ENCODE measurements around the gene RBM33.
A peak's percentile ranks its signal among the peaks of the same experiment; 100 is the strongest.
"Not testable (repeated sequence)": the region's sequence is repeated elsewhere in the genome, so short reads cannot be mapped to it uniquely, and the experiment has no call there.

The RBM33 gene

DNA sequence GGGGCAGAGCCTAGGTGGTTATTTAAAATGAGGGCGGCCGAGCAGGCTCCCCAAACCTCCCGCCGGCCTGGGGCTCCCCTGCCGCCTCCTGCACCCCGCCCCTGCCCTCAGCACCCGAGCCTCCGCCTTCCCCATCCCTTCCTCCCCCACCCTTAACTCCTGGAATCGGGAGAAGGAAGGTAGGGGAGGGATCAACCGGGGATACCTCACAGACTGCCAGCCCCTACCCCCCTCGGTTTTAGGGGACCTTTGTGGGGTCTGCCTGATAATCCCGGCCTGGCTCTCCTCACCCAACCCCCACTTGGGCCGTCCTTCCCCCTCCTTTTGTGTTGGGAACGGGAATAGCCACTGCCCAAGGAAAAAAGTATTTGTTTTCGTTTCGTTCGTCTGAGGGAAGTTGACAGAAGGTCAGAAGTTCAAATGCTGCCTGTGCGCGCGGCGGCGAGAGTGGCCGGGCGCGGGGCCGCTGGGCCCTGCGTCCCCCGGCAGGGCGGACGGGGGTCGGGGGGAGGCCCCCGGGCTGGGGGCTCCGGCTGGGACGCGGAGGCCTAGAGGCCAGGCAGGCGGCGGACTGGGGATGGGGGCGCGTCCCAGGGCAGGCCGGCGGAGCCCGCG lies 165.0 kb downstream of the RBM33 start:
- DNase-seq (ENCODE audit: low spot score): no peak

DNA sequence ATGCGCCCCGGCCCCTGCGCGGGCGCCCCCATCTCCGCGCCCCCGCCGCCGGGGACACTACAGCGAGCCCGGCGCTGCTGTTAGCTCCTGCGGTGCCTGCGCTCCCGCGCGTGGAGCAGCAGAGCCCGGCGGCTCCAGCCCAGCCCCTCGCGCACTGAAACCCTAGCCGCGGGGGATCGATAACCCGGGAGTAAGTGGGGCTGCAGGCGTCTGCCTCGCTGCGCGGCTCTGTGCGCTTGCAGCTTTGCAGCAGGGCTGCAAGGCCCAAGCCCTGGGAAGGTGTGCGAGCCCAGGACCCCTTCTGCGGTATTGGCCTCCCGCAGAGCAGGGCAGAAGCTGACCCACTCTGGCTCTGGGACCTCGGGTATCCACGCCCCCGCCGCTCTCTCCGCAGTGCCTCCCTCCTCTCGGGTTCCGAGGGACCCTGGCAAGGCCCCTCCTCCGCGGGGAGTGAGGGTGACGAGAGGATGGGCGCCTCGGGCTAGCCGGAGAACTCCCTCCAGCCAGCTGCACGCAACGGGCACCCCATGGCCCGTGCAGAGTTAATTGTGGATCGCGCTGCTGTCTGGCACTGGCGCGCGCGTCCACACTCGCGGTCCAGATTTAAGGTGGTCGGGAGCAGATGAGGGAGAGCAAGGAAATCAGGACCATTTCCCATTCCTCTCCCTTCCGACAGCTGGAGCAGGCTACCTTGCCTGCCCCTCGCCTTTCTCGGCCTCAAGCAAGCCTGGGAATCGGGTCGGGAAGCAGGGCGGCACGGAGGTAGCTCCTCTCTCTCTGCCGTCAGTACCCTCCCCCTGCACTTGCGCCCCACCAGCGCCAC lies 165.7 kb downstream of the RBM33 start:
- no peak for DNase-seq (ENCODE audit: low spot score)

DNA sequence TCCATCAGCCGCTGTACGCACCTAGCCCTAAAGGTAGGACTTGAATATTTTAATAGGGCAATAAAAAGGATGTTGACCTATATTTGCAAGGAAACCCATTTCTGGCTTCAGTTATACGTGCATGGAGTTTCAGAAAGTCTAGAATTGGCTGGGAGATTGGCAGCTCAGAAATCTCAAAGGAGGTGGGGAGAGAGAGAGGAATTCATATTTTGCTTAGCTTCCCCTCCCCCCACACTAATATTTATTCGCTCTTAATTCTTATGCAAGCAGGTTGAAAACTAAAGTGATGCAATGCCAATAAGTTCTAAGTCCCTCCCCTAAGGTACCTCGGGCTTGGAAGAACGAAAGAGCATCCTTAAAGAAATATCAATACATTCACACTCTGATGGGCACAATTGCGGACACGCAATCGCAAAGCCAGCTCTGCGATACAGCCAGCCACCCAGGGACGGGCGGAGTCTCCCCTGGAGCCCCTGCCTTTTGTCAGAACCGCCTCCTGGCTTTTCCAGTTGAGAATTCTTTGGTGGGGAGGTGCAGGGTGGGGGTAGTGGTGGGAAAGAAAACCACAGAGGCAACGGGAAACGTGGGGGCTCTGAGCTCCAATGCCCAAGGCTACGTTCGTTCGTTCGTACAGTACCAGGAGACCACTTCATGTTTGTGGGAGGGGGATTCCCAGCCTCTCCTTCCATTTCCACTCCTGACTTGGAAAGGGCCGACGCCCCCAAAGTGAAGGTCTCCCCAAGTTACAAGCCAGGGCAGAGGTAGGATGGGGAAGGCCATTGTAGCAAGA lies 166.5 kb downstream of the RBM33 start:
- DNase-seq (ENCODE audit: low spot score): no peak

DNA sequence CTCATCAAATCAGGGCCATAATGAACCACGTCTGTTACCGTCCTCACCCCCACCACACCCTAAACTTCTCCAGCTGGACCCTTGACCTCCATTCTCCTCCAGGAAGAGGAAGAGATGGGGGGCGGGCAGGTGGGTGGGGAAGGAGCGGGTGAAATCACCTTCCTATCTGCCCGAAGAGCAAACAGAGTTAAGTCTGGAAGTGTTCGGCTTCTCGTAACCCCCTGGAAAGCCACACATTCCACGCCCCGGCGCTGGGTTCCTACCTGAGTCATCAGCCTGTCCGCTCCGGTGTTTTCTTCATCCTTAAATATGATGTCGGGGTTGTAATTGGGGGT lies 167.1 kb downstream of the RBM33 start:
- DNase-seq (ENCODE audit: low spot score): no peak

DNA sequence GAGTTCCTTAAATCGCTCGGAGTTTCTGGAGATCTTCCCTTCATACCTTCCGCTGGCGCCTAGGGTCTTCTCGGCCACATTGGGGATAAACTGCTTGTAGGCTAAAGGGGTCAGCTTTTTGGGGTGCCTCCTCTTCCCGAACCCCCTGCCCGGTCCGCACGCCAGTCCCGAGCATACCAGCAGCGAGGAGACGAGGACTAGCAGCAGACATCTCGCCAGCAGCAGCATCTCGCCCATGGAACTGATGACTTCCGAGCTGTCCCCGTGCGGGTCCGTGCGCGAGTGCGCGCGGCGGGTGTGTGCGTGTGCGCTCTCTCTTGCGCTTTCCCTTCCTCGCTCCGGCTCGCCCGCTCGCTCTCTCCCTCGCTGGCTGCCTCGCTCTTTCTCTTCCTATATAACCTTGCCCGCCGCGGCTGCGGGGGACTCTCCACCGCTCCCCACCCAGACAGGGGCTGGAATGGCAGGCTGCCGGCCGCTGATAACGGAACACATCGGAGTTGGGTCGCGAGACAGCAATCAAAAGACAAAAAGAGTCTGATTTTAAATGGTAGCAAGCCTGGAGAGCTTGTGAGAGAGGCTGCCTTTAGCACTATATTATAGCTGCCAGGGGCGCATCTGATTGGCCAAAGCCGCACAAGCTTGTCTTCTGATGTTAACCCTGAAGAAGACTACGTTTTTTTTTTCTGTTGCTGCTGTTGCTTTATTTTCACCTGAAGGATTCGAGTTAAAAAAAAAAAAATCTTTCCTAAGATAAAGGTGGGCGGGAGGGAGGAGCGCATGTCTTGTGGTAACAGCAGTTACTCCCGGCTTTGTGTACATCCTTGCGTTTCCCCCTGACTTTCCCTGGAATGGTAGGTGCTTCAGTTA lies 167.7 kb downstream of the RBM33 start, which contains the start of gene SHH:
TSS of gene SHH (minus strand) at position 569 of the 867 bp plus-strand sequence. CDS start at position 228, 341 bp downstream.
- no peak for DNase-seq (ENCODE audit: low spot score)

DNA sequence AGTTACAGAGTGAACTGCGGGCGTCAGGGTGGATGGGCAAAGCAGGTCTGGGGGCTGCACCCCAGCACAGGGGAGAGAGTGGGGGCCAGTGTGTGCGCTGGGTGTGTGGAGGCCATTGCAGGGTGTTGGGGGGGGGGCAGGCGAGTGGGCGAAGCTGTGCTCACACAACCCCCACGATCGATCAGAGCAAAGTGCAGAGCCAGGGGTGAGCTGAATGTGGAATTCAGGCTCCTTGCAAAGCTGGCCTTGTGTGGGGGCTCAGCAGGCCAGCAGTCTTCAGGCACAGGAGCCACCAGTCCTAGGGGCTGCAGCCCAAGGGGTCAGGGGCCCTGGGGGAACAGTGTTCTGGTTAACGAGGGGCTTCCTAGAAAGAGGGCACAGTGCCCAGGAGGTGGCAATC lies 168.7 kb downstream of the RBM33 start:
- no peak for DNase-seq (ENCODE audit: low spot score)

DNA sequence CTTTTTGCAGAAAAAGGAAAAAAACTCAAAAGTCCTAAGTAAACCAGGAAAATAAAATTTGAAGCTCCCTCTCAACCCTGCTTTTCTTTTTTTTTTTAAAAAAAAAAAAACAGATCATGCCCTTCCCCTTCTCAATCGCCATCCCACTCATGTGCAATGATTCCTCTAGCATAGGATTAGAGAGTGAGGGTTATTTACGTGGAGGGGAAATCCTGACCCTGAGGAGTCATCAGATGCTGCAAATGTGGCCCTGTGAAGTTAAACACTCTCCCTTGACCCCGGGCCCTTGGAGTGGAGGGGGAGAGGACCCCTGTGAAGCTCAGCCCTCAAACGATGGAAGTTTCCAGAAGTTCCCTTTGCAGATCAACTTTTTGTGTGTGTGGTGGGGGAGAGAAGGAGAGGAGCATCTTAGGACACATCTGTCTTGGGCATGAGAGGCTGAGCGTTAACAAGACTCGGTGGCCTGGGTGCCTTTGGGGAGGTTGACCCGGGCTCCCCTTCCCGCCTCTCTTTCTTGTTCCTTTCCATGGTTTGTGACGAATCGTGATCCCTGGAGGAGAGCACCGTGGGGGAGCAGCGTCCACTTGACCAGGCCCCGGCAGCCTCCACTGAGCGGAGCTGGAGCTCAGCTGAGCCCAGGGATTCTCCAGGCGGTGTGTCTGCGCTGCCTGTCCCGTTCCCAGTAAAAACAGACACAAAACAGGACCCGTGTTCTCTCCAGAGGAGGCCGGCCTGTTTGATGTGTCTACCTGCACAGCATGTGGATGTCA lies 169.3 kb downstream of the RBM33 start:
- no peak for DNase-seq (ENCODE audit: low spot score)

DNA sequence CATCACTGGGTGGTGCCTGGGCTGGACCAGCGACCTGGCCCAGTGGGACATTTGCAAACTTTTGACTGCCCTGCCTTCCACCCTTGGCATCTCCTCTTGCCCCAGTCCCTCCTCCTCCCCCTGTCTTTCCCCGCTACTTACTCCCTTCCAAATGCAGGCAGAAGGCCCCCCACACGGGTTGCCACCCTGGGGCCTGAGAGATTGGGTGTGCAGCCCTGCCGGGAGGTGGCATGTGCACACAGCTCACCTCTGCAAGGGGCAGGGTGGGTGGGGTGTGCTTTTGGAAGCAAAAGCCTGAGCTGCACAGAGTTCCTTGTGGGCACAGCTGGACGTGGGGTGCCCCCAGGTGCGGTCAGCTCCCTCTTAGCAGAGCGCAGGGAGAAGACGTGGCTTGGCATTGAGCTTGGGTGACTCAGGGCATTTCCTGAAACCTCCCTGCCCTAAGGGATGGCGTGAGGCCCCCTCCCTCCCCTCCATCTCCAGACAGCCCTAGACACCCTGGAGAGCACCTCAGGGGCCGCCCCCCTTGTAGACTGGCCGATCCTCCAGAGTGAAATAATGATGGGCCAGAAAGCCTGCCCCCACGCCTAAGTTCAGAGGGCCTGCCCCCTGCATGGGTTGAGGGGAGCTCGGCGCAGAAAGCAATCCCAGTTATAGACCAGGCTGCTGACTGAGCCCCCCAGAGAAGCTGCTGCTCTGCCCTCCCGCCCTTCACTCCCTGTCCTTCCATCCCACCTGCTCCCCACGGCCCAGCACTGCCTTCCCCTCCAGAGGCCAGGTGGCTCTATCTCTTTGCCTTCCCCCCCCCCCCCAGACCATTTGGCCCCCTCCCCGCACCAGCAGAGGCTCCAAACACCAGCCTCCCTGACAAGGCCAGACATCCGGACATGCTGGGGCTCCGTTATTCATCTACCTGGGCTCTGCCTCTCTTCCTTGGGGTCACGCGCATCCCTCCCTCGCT lies 170.1 kb downstream of the RBM33 start:
- no peak for DNase-seq (ENCODE audit: low spot score)

DNA sequence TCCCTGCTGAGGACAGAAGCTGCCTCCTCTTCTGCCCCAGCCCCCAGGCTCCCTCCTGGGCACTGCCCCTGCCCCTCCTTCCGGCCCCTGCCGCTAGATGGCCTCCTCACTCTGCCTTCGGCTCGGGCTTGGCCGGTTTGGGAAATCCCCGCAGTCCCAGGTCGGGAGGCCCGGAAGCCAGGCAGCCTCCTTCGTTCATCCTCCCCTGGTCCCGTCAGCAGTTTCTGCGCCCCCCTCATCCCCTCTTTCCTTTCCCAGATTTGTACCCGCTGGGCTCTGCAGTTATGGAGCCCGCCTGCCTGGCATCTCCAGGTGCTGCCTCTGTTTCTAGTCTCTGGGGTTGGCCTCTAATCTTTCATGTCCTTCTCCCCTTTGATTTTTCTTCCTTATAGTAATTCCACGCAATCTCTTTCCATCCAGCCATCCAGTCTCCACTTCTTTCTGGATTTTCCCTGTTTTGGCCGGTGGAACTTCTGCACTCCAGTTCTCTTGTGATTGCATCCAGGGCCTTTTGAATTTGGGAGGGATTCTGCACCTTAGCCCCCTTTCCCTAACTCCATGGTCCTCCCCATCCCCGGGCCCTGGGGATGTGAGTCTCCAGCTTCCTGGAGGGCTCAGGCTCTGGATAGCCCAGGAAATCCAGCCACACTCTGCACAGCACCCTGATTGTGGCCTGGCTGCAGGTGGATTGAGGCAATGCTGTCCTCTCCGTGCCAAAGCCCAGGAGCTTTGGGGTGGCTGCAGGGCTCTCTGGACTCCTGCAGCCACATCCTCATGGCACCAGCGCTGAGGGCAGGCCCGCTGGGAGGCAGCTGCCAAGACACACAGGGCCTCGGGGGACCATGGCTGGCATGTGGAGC lies 171.1 kb downstream of the RBM33 start:
- peak; percentile 68 for DNase-seq (ENCODE audit: low spot score)

DNA sequence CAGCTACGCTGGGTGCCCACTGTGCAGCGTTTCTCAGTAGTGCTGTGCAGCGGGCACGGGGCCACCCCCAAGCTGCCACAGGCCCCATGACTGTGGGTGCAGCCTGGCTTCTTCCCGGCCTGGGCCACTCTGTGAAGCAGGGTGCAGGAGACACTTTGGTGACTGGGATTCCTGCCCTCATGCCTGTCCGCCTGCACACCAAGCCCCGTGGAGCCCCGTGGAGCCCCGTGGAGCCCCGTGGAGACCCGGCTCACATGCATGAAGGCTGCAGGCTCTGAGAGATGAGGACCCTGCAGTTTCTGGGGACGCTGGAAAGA lies 171.7 kb downstream of the RBM33 start:
- no peak for DNase-seq (ENCODE audit: low spot score)

DNA sequence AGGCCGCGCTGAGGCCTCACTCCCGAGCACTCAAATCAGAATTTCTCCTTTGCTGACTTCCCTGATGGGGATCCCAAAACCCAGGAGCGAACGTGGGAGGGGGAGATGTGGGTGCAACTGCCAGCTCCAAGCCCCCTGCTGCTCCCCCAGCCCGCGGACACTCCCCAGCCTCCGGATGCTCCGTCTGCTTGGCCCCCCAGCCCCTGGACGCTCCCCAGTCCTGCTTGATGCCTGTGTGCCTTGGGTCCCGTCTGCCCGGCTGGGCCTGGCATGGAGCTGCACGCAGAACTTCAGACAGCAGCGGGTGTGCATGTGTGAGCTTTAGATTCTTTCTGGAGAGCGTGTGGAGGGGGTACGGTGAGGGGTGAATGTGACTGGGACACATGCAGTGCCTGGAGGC lies 172.5 kb downstream of the RBM33 start:
- no peak for DNase-seq (ENCODE audit: low spot score)

DNA sequence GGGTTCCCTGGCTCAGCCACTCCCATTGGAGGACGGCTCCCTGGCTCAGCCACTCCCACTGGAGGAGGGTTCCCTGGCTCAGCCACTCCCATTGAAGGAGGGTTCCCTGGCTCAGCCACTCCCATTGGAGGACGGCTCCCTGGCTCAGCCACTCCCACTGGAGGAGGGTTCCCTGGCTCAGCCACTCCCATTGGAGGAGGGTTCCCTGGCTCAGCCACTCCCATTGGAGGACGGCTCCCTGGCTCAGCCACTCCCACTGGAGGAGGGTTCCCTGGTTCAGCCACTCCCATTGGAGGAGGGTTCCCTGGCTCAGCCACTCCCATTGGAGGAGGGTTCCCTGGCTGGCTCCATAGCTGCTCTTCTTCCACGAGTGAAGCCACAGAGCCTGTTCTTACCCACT lies 173.1 kb downstream of the RBM33 start:
- DNase-seq (ENCODE audit: low spot score): not testable (repeated sequence)

DNA sequence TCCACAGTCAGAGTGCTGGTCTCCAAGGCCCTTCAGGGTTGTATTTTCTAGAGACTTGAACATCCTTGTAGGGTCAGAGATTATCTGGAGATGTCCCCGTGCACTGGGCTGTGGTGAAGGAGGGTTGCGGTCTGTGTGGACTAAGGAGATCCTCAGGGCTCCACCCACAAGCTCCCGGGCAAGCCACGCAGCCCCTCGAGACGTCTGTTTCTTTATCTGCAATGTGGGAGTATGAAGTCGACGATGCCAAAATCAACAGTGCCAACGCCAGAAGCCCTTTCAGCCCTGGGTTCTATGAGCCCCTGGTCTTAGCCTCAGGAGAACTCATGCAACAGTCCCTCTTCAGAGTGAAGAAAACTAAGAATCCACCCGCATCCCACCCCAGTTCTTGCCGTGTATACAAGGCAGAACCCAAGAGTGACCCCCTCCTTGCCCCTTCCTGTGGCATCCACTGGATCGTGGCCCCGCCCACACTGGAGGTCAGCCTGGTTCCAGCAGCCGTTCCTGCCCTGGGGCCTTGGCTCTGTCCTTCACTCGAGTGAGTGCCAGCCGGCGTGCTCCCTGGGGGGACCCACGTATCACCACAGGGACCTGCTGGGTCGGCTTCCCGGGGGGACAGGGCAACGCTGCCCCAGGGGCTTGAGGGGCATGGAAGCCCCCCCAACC lies 173.8 kb downstream of the RBM33 start:
- DNase-seq (ENCODE audit: low spot score): no peak

DNA sequence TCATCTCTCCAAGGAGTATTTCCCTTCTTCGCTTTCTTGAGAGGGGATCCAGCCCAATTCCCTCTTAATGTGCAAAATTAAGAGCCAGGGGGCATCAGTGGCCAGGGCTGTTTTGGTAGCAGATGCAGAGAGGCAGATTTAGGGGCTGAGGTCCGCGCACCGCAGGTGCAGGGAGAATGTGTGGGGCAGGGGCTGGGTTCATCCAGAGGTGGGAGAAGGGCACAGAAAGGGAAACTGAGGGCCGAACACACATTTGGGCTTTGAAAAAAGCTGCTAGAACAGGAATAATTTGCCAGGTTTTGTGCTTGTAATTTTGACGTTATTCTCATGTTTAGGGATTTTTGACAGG lies 174.3 kb downstream of the RBM33 start:
- no peak for DNase-seq (ENCODE audit: low spot score)

DNA sequence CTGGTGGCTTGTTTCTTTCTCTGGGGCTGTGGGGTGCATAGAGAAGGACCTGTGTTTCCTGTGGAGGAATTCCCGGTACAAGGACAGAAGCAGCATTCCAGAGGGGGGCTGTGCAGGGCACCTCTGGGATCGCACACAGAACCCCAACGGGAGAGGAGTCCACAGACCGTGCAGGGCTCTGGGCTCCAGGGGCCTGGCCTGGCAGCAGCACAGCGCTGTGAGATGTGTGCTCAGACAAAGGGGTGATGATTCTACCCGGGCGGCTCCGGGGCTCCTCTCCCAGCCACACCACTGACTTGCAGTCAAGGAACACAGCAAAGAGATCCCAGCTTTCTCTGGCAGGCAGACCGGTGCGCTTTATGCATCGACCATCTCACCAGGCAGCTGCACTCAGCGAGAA lies 174.7 kb downstream of the RBM33 start:
- DNase-seq (ENCODE audit: low spot score): no peak

DNA sequence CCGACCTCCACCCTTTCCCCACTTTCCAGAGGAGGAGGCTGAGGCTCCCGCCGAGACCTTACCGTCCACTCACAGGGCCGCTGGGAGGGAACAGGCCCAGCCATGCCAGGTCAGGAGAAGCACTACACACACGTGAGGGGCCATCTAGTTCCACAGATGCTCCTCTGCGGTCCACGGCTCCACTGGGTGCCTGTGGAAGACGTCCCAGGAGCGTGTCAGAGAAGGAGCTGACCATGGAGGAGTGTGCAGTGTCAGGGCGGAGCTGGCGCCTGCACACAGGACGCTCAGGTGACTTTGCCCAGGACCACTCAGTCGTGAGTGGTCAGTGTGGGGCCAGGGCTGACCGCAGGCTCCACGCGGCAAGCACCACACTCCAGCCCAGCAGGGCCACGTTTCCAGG lies 175.8 kb downstream of the RBM33 start:
- no peak for DNase-seq (ENCODE audit: low spot score)

DNA sequence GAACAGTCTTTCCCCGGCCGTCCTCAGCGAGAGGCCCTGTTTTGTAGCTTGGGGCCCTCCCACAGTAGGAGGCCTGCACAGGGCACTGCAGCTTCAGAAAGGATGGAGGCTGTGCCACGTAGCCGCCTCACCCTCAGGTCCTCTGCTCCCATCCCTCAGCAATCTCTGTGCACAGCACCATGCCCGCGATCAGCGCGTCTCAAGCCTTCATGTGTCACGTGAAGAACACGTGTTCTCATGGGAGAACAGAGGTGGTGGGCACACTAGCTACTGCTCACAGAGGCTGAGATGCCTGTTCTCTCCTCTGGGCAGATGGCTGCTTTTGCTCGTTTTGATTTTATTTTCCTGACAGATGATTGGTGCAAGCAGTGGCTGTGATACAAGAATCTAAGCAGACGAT lies 176.3 kb downstream of the RBM33 start:
- DNase-seq (ENCODE audit: low spot score): no peak

DNA sequence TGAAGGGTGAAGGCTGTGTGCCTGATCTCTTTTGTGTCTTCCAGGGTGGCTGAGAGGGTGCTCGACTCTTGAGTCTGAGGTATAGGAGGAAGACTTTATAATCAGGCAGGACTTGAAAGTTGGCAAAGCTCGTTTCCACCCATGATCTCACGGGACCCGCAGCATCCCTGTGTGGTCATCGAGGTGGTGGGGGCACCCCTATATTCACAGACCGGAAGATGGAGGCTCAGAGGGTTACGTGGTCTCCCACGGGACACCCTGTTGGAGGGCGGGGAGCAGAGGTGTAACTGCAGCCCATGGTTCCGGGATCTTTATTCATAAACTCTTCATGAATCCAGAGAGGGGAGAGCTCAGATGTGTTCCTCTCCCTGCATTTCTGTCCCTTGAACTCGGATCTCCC lies 177.4 kb downstream of the RBM33 start:
- no peak for DNase-seq (ENCODE audit: low spot score)
